CD4-positive, alpha-beta memory T cell (primary cell): Measurements from ENCODE around the gene GTF3C5. TPM values are rescaled to one million over a fixed set of nuclear protein-coding genes. Genes with fewer than 3 reads are reported as not detected.
A peak's percentile ranks its signal among the peaks of the same experiment; 100 is the strongest.
"Not testable (repeated sequence)": the region's sequence is repeated elsewhere in the genome, so short reads cannot be mapped to it uniquely, and the experiment has no call there.

ENCODE experiments used
- CTCF ChIA-PET: fragments of 350-600 bp; sonication (Branson Sonifier 250); formaldehyde crosslinking; loops from one replicate; lab custom pipeline; 2021; ENCODE audit warnings: inconsistent platforms; ENCODE audit not compliant: partially characterized antibody; lab: Charles Lee
- POLR2A ChIA-PET: fragments of 350-600 bp; sonication (Branson Sonifier 250); formaldehyde crosslinking; loops from one replicate; lab custom pipeline; 2021; ENCODE audit not compliant: partially characterized antibody; lab: Charles Lee
- DNase-seq, 5 donors: peaks; one replicate each; pipeline versions ENCODE4 v3.0.0 to v3.0.0-alpha.2; 2020 to 2022; ENCODE audit warnings: mixed read lengths in 1 of 5
- H3K27ac ChIP-seq: one replicate; pipeline ENCODE4 v1.7.0; 2013; ENCODE audit warnings: low read depth, low read length
- H3K27me3 ChIP-seq: 2 replicates; pipeline ENCODE4 v1.7.0; 2013; ENCODE audit warnings: mild to moderate bottlenecking, low read length, moderate library complexity; ENCODE audit not compliant: insufficient read depth
- H3K36me3 ChIP-seq: 2 replicates; pipeline ENCODE4 v1.7.0; 2013; ENCODE audit warnings: mild to moderate bottlenecking, low read length, moderate library complexity; ENCODE audit not compliant: insufficient read depth
- H3K4me1 ChIP-seq: 2 replicates; pipeline ENCODE4 v1.7.0; 2013; ENCODE audit warnings: mild to moderate bottlenecking, low read length, moderate library complexity; ENCODE audit not compliant: insufficient read depth
- H3K4me3 ChIP-seq, 2 donors: one replicate each; pipeline ENCODE4 v1.7.0; 2013; ENCODE audit warnings: low read length in 2 of 2, mild to moderate bottlenecking in 1 of 2
- H3K9me3 ChIP-seq, 2 donors: one replicate each; pipeline ENCODE4 v1.7.0; 2013; ENCODE audit warnings: low read length in 2 of 2, control low read depth in 1 of 2; ENCODE audit not compliant: control insufficient read depth in 1 of 2
- H3K27ac Mint-ChIP-seq, 7 donors: one replicate each; pipeline ENCODE4 v1.8.0; 2020 to 2021; ENCODE audit warnings: mixed read lengths in 7 of 7, mild to moderate bottlenecking in 6 of 7, inconsistent platforms in 3 of 7, moderate library complexity in 3 of 7
- H3K27me3 Mint-ChIP-seq, 2 donors: one replicate each; pipeline ENCODE4 v1.8.0; 2020 to 2021; ENCODE audit warnings: mixed read lengths in 2 of 2
- H3K36me3 Mint-ChIP-seq, 2 donors: one replicate each; pipeline ENCODE4 v1.8.0; 2020 to 2021; ENCODE audit warnings: mixed read lengths in 2 of 2, inconsistent platforms in 1 of 2, mild to moderate bottlenecking in 1 of 2
- H3K4me1 Mint-ChIP-seq, 4 donors: one replicate each; pipeline ENCODE4 v1.8.0; 2020 to 2021; ENCODE audit warnings: mixed read lengths in 4 of 4, mild to moderate bottlenecking in 1 of 4
- H3K4me3 Mint-ChIP-seq, 8 donors: one replicate each; pipeline ENCODE4 v1.8.0; 2020 to 2021; ENCODE audit warnings: mixed read lengths in 8 of 8, mild to moderate bottlenecking in 7 of 8, moderate library complexity in 6 of 8, inconsistent platforms in 3 of 8
- H3K9me3 Mint-ChIP-seq, 8 donors: one replicate each; pipeline ENCODE4 v1.8.0; 2020 to 2021; ENCODE audit warnings: mixed read lengths in 8 of 8, mild to moderate bottlenecking in 5 of 8, inconsistent platforms in 3 of 8, moderate library complexity in 1 of 8
- intact Hi-C: fragments of 100-400 bp; cut with micrococcal nuclease; formaldehyde crosslinking; loops from one replicate; pipeline ENCODE4 v1.15.1; 2023
- polyA plus RNA-seq, 2 donors: library from polyadenylated mRNA; unstranded; fragments of 300-500 nt; fragmentation: Illumina TruSeq; gene quantifications; one replicate each; pipeline ENCODE4 v1.2.3, GENCODE V29; 2021
- total RNA-seq, 2 experiments: library from RNA; stranded (reverse); gene quantifications; one replicate each; pipeline ENCODE4 v1.2.3, GENCODE V29; 2021

Gene GTF3C5
- total and polyA plus RNA-seq, 4 experiments from 2014 or later: 33.5 to 71.5 (median 52.7) TPM

DNA sequence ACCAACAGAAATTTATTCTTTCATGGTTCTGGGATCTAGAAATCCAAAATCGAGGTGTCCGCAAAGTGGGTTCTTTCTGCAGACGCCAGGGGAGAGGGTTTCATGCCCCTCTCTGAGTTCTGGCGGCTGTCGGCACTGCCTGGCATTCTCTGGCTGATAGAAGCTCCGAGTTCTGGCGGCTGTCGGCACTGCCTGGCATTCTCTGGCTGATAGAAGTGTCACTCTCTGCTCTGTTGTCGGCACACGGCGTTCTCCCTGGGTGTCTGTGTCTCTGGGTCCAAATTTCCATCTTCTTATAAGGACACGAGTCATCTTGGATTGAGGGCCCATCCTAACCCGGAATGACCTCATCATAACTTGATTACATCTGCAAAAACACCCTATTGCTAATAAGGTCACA is 44.7 kb upstream of the GTF3C5 start:
- ChIA-PET POLR2A (no interaction called here), CTCF (interaction anchor here (1.2 kb wide), 1 partner anchor 14 kb away, joined by 3 read pairs; no protein-coding TSS in a partner anchor)
- H3K27me3 ChIP-seq: peaks cover 2% of the 10 kb centered on the region
- Mint-ChIP-seq H3K4me3 (no peak overlapping the region), H3K27ac (no peak overlapping the region), H3K27me3 (peaks cover 21 to 30% of the 10 kb centered on the region in 2 donors), H3K36me3 (no peaks in the 10 kb centered on the region), H3K4me1 (no peaks in the 10 kb centered on the region), H3K9me3 (peaks cover 0 to 2% (median 0%) of the 10 kb centered on the region in 8 donors)
- intact Hi-C loops: no loop called here
- no peak overlapping the region for H3K4me3 ChIP-seq
- no peaks in the 10 kb centered on the region for H3K4me1 ChIP-seq
- H3K36me3 ChIP-seq: no peaks in the 10 kb centered on the region
- DNase-seq: no peak
- no peaks in the 10 kb centered on the region for H3K9me3 ChIP-seq
- no peak overlapping the region for H3K27ac ChIP-seq

DNA sequence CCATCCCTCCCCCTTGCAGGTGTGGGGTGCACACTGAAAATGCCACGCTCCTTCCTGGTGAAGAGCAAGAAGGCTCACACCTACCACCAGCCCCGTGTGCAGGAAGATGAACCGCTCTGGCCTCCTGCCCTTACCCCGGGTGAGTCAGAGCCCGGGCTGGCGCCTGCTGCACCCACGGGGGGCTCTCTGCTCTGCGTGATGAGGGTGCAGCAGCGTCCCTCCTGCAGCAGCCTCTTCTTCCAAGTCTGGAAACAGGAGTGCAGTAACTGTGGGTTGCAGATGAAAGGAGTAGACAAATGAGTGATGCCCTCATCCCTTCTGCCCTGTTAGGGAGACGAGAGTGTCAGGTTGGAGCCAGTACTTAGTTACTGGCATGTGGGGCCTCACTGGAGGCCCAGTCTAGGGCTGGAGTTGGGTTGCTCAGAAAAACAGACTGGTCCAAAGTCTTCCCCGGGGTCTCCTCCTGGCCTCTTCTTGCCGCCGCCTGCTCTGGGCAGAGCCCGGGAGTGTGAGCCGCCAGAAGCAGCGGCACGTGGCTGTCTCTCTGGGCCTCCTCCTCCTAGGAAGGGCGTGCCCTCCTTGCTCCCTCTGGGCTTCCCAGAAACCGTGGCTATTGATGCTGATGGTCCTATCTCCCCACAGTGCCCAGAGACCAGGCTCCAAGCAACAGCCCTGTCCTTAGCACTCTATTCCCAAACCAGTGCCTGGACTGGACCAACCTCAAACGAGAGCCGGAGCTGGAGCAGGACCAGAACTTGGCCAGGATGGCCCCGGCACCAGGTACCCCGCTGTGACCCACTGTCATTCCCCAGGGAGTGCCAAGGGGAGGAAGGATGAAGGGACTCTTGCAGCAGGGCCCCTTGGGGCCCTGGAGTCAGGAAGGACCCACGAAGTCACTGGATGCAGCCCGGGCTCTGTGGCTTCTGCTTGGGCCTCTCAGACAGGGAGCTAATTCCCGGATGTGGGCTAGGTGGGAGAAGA is 43.9 kb upstream of the GTF3C5 start:
- CTCF ChIA-PET: no interaction called here
- intact Hi-C loops: no loop called here
- Mint-ChIP-seq H3K36me3 (no peaks in the 10 kb centered on the region), H3K4me1 (no peaks in the 10 kb centered on the region), H3K4me3 (no peak overlapping the region), H3K27ac (no peak overlapping the region), H3K27me3 (peaks cover 18 to 33% of the 10 kb centered on the region in 2 donors), H3K9me3 (peaks cover 0 to 2% (median 0%) of the 10 kb centered on the region in 8 donors)
- Histone ChIP-seq H3K4me1 (no peaks in the 10 kb centered on the region), H3K9me3 (no peaks in the 10 kb centered on the region), H3K4me3 (no peak overlapping the region), H3K36me3 (no peaks in the 10 kb centered on the region), H3K27me3 (no peaks in the 10 kb centered on the region), H3K27ac (no peak overlapping the region)
- POLR2A ChIA-PET: no interaction called here
- no peak for DNase-seq

GRCh38 chr9:132988244-132989013 is 42.4 kb upstream of the GTF3C5 start:
- no peaks in the 10 kb centered on the region for H3K4me1 ChIP-seq
- CTCF ChIA-PET: no interaction called here
- Mint-ChIP-seq H3K9me3 (peaks cover 0 to 2% (median 0%) of the 10 kb centered on the region in 8 donors), H3K4me1 (no peaks in the 10 kb centered on the region), H3K4me3 (no peak overlapping the region), H3K27me3 (peaks cover 20 to 32% of the 10 kb centered on the region in 2 donors), H3K27ac (no peak overlapping the region), H3K36me3 (no peaks in the 10 kb centered on the region)
- no peaks in the 10 kb centered on the region for H3K9me3 ChIP-seq
- H3K27me3 ChIP-seq: no peaks in the 10 kb centered on the region
- no peak overlapping the region for H3K27ac ChIP-seq
- POLR2A ChIA-PET: no interaction called here
- H3K4me3 ChIP-seq: no peak overlapping the region
- intact Hi-C loops: no loop called here
- H3K36me3 ChIP-seq: no peaks in the 10 kb centered on the region
- DNase-seq: no peak

- H3K27ac ChIP-seq: no peak overlapping the region
- H3K4me1 ChIP-seq: no peaks in the 10 kb centered on the region
- Mint-ChIP-seq H3K4me3 (no peak overlapping the region), H3K36me3 (no peaks in the 10 kb centered on the region), H3K27me3 (peaks cover 22 to 34% of the 10 kb centered on the region in 2 donors), H3K9me3 (peaks cover 0 to 2% (median 0%) of the 10 kb centered on the region in 8 donors), H3K4me1 (no peaks in the 10 kb centered on the region), H3K27ac (no peak overlapping the region)
- ChIA-PET CTCF (no interaction called here), POLR2A (no interaction called here)
- H3K27me3 ChIP-seq: no peaks in the 10 kb centered on the region
- H3K36me3 ChIP-seq: no peaks in the 10 kb centered on the region
- H3K9me3 ChIP-seq: no peaks in the 10 kb centered on the region
- no peak for DNase-seq
- intact Hi-C loops: no loop called here
- H3K4me3 ChIP-seq: no peak overlapping the region
Measured at GRCh38 chr9:132989014-132989310, 41.8 kb upstream of the GTF3C5 start.

DNA sequence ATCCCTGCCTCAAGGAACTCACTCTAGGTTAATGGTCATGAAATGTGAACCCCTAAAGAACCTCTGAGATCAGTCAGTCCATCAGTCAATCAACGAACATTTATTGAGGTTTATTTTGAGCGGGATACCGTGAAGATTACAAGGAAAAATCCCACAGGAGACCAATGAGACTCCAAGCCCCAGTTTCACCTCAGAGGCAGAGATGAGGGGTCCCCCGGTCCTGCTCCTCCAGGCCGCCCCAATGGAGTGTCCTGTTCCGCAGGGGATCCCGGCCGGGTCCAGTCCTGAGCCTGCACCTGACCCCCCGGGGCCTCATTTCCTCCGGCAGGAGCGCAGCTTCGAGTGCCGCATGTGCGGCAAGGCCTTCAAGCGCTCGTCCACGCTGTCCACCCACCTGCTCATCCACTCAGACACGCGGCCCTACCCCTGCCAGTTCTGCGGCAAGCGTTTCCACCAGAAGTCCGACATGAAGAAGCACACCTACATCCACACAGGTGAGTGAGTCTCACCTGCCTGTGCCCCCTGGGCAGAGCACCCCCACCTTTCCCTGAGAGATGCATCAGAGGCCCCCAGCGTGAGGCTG is 41.3 kb upstream of the GTF3C5 start:
- CTCF ChIA-PET: no interaction called here
- no peak overlapping the region for H3K4me3 Mint-ChIP-seq
- H3K27me3 ChIP-seq: peaks cover 3% of the 10 kb centered on the region
- no peaks in the 10 kb centered on the region for H3K4me1 ChIP-seq
- H3K9me3 Mint-ChIP-seq: peaks cover 0 to 2% (median 0%) of the 10 kb centered on the region in 8 donors
- no peak overlapping the region for H3K4me3 ChIP-seq
- no peak overlapping the region for H3K27ac Mint-ChIP-seq
- no peaks in the 10 kb centered on the region for H3K36me3 Mint-ChIP-seq
- POLR2A ChIA-PET: no interaction called here
- H3K4me1 Mint-ChIP-seq: peaks cover 0 to 2% (median 0%) of the 10 kb centered on the region in 4 donors
- no peak overlapping the region for H3K27ac ChIP-seq
- intact Hi-C loops: no loop called here
- DNase-seq: no peak
- H3K9me3 ChIP-seq: no peaks in the 10 kb centered on the region
- H3K36me3 ChIP-seq: no peaks in the 10 kb centered on the region
- peaks cover 20 to 38% of the 10 kb centered on the region in 2 donors for H3K27me3 Mint-ChIP-seq

DNA sequence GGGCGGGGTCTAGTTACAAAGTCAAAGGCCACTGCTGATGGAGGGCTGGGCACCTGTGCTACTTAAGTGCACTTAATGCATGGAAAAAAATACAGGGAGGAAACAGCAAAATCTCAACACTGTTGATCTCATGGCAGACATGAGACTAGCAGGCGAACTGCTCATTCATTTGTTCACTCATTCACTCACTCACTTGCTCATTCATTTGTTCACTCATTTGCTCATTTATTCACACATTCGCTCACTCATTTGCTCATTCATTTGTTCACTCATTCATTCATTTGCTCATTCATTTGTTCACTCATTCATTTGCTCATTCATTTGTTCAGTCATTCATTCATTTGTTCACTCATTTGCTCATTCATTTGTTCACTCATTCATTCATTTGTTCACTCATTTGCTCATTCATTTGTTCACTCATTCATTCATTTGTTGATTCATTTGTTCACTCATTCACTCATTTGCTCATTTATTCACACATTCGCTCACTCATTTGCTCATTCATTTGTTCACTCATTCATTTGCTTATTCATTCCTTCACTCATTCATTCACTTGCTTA is 40.7 kb upstream of the GTF3C5 start:
- H3K4me3 Mint-ChIP-seq, H3K27ac ChIP-seq, intact Hi-C loops, CTCF ChIA-PET, H3K9me3 Mint-ChIP-seq, H3K4me3 ChIP-seq, H3K36me3 Mint-ChIP-seq, H3K27me3 ChIP-seq, POLR2A ChIA-PET, H3K9me3 ChIP-seq, H3K4me1 Mint-ChIP-seq, H3K4me1 ChIP-seq, H3K36me3 ChIP-seq: not testable (repeated sequence)
- H3K27ac Mint-ChIP-seq: peak overlapping the region in 1 of 7 donors; percentile 82
- peak in 3 of 5 donors; percentile 12 to 27 (median 23) for DNase-seq
- peaks cover 21 to 41% of the 10 kb centered on the region in 2 donors for H3K27me3 Mint-ChIP-seq

DNA sequence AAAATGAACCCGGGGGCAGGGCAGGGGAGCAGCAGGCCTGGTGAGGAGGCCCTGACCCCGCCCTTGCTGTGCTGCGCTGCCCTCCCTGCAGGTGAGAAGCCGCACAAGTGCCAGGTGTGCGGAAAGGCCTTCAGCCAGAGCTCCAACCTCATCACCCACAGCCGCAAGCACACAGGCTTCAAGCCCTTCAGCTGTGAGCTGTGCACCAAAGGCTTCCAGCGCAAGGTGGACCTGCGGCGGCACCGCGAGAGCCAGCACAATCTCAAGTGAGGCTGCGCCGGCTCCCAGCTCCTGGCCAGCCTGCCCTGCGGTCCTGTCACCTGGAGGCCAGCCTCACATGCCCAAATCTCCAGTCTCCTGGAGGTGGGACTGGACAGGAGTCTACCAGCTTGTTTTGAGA is 40.0 kb upstream of the GTF3C5 start:
- peaks cover 0 to 4% (median 0%) of the 10 kb centered on the region in 4 donors for H3K4me1 Mint-ChIP-seq
- H3K4me3 Mint-ChIP-seq: no peak overlapping the region
- no peak for DNase-seq
- no peak overlapping the region for H3K27ac Mint-ChIP-seq
- H3K9me3 ChIP-seq: no peaks in the 10 kb centered on the region
- peaks cover 18 to 40% of the 10 kb centered on the region in 2 donors for H3K27me3 Mint-ChIP-seq
- H3K9me3 Mint-ChIP-seq: peaks cover 0 to 2% (median 0%) of the 10 kb centered on the region in 8 donors
- no peaks in the 10 kb centered on the region for H3K36me3 ChIP-seq
- intact Hi-C loops: no loop called here
- H3K4me3 ChIP-seq: no peak overlapping the region
- no peaks in the 10 kb centered on the region for H3K36me3 Mint-ChIP-seq
- no peaks in the 10 kb centered on the region for H3K4me1 ChIP-seq
- H3K27ac ChIP-seq: no peak overlapping the region
- peaks cover 3% of the 10 kb centered on the region for H3K27me3 ChIP-seq
- CTCF ChIA-PET: interaction anchor here (1.1 kb wide), 1 partner anchor 19 kb away, joined by 3 read pairs; no protein-coding TSS in a partner anchor
- POLR2A ChIA-PET: no interaction called here
